Activated naive CD4-positive, alpha-beta T cell treated with anti-CD3 and anti-CD28 coated beads, Interleukin-2, amount 10 ng/mL, durations not matched to agents 7 days and 5 days (primary cell): ENCODE measurements around the gene C1QTNF7.

ENCODE experiments used
- CTCF ChIA-PET: fragments of 350-600 bp; sonication (Branson Sonifier 250); formaldehyde crosslinking; loops from one replicate; lab custom pipeline; 2021; ENCODE audit warnings: antibody characterized with exemption; lab: Charles Lee
- DNase-seq: peaks from one replicate; pipeline ENCODE4 v3.0.0-alpha.2; 2020
- H3K27ac Mint-ChIP-seq: one replicate; pipeline ENCODE4 v1.8.0; 2021; ENCODE audit warnings: mild to moderate bottlenecking, moderate library complexity, mixed read lengths
- H3K27me3 Mint-ChIP-seq: one replicate; pipeline ENCODE4 v1.8.0; 2021; ENCODE audit warnings: mild to moderate bottlenecking, mixed read lengths
- H3K36me3 Mint-ChIP-seq: one replicate; pipeline ENCODE4 v1.8.0; 2021; ENCODE audit warnings: mixed read lengths
- H3K4me1 Mint-ChIP-seq: one replicate; pipeline ENCODE4 v1.8.0; 2021; ENCODE audit warnings: mixed read lengths
- H3K4me3 Mint-ChIP-seq: one replicate; pipeline ENCODE4 v1.8.0; 2021; ENCODE audit warnings: mild to moderate bottlenecking, moderate library complexity, mixed read lengths
- H3K9me3 Mint-ChIP-seq: one replicate; pipeline ENCODE4 v1.8.0; 2021; ENCODE audit warnings: mixed read lengths

Gene C1QTNF7

DNA sequence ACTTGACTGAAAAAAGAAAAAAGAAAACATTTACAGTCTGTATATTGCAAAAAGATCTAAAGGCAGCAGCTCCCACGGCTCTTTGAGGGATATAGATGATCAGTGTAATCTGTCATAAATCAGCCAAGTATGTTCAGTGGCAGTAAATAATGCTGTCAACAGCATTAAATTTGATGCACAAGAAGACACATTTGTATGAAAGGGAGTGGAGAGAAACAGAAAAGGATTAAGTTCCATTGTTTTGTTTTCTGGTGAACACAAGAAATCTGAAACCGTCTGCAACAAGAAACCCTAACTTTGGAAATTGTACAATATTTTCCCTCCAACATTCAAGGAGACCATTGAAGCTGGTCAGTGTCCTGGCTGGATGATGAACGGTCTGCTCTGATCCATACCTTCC, 27.6 kb upstream of the C1QTNF7 start:
- H3K9me3 Mint-ChIP-seq, result no peaks in the 10 kb centered on the region
- peaks cover 32% of the 10 kb centered on the region for H3K4me1 Mint-ChIP-seq
- H3K27ac Mint-ChIP-seq, result no peak overlapping the region
- CTCF ChIA-PET, result interaction anchor here (1.2 to 8.1 kb wide), 5 partner anchors 15 to 251 kb away, joined by 3 to 62 read pairs (median 20); no protein-coding TSS in a partner anchor
- DNase-seq, result no peak
- no peaks in the 10 kb centered on the region for H3K27me3 Mint-ChIP-seq
- no peak overlapping the region for H3K4me3 Mint-ChIP-seq
- H3K36me3 Mint-ChIP-seq, result no peaks in the 10 kb centered on the region

DNA sequence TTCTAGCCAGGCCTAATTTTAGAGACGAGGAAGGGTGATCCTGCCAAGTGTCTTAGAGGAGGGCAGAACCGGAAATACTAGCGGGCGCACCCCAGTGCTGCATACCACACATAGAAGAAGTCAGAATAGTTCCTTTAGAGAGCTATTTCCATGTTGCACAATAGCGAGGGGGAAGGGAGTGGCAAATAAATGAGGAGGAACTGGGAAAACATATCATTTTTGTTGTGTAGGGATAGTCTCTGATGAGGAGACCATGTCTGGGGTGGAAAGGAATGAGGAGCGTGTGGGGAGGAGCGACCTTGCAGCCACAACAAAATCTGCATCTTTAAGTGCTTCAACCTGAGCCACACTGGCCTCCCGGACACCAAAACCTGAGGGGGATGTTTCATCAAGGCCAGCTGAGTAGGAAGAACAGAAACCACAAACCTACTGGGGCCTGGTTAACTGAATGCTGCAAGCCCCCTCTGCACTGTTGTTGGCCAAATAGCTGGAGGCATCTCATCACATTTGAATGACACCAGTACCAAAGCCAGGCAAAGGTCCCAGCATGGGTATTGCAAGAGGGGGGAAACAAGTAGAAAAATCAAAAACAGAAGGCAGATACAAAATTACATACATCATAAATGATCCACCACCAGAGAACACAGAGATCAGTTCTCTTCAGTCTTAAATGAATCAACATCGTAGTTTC, 26.7 kb upstream of the C1QTNF7 start:
- Mint-ChIP-seq H3K9me3 (no peaks in the 10 kb centered on the region), H3K27me3 (peaks cover 3% of the 10 kb centered on the region), H3K27ac (peak overlapping the region; percentile 85), H3K4me3 (peak overlapping the region; percentile 51), H3K4me1 (peaks cover 32% of the 10 kb centered on the region), H3K36me3 (no peaks in the 10 kb centered on the region)
- CTCF ChIA-PET, result interaction anchor here (1.1 to 8.1 kb wide), 3 partner anchors 24 to 164 kb away, joined by 3 to 62 read pairs (median 60); no protein-coding TSS in a partner anchor
- DNase-seq, result peak; percentile 59

DNA sequence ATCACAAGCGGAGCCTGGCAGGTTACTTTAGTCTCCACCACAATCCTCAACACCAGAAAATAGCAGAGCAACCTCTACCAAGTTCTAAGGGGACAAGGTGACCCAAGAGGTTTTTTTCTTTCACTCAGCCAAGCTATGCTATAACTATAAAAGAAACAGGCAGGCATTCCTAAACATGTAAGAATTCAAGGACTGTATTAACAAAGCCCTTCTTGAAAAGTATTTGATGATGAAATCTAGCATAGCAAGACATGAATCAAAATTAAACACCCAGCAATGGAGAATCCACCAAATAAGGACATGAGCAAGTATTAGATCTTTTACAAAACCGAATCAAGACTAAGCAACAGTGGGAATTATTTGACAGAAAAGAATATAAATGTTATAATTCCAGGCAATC, 25.7 kb upstream of the C1QTNF7 start:
- Mint-ChIP-seq H3K9me3 (no peaks in the 10 kb centered on the region), H3K4me1 (peaks cover 32% of the 10 kb centered on the region), H3K36me3 (no peaks in the 10 kb centered on the region), H3K4me3 (no peak overlapping the region), H3K27ac (peak overlapping the region; percentile 85), H3K27me3 (peaks cover 3% of the 10 kb centered on the region)
- CTCF ChIA-PET, result interaction anchor here (6.8 to 8.1 kb wide), 2 partner anchors 54 to 165 kb away, joined by 60 to 62 read pairs; no protein-coding TSS in a partner anchor
- DNase-seq, result no peak

DNA sequence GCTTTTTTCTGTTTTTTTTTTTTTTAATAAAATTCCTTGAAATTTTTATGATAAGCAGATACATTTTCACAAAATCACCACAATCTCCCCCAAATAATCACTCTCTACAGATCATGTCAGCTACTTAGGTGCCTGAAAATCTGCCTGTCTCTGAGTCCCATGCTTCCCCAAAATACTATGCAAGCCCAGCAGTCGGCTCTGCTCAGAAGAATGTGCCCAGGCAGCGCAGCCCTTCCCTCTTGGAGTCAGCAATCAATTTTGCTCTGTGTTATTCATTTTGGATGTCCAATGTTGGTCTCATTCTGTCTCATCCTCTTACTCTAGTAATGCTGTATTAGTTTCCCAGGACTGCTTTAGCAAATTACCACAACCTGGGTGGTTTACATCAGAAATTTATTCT, 24.9 kb upstream of the C1QTNF7 start:
- Mint-ChIP-seq H3K4me3 (no peak overlapping the region), H3K36me3 (no peaks in the 10 kb centered on the region), H3K4me1 (peaks cover 32% of the 10 kb centered on the region), H3K27me3 (peaks cover 3% of the 10 kb centered on the region), H3K27ac (no peak overlapping the region), H3K9me3 (no peaks in the 10 kb centered on the region)
- no peak for DNase-seq
- CTCF ChIA-PET, result no interaction called here

DNA sequence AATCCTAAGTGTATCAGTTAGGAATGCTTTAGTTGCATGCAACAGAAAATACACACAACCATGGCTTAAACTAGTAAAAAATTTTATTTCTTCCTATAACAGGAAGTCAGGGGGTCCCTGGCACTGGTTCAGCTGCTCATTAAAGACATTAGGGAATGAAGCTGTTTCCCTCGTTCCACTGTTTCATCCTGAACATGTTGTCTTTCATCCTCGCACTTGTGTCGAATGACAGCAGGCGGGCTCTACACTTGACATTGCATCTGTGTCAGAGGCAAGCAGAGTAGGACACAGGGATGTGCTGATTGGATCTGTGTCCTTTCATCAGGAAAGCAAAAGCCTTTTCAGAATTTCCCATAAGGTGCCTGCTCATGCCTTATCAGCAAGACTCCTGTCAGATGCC, 22.8 kb upstream of the C1QTNF7 start:
- H3K9me3 Mint-ChIP-seq, result no peaks in the 10 kb centered on the region
- H3K4me3 Mint-ChIP-seq, result no peak overlapping the region
- H3K27me3 Mint-ChIP-seq, result peaks cover 3% of the 10 kb centered on the region
- CTCF ChIA-PET, result interaction anchor here (1.1 kb wide), 1 partner anchor 8 kb away, joined by 3 read pairs; no protein-coding TSS in a partner anchor
- H3K27ac Mint-ChIP-seq, result no peak overlapping the region
- DNase-seq, result no peak
- H3K36me3 Mint-ChIP-seq, result no peaks in the 10 kb centered on the region
- peaks cover 32% of the 10 kb centered on the region for H3K4me1 Mint-ChIP-seq

DNA sequence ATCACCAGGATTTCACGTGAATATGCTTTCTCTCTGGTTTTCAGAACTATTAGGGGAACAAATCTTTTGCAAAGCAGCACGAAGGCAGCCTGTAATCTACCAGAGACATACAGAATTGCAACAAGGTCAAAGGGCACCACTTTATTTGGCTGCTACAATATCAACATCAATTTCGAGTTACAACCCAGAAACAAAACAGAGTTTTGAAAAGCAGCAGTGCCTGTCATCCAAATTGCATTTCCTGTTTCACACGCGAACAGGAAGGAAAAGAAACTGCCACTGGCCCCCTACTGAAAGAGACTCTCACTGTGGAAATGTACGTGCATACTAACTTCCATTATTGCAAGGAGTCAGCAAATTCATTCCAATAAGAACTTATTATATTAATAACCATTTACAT, 17.1 kb upstream of the C1QTNF7 start:
- Mint-ChIP-seq H3K9me3 (no peaks in the 10 kb centered on the region), H3K27ac (peak overlapping the region; percentile 76), H3K4me1 (peaks cover 40% of the 10 kb centered on the region), H3K4me3 (peak overlapping the region; percentile 11), H3K27me3 (peaks cover 1% of the 10 kb centered on the region), H3K36me3 (no peaks in the 10 kb centered on the region)
- DNase-seq, result peak; percentile 44
- CTCF ChIA-PET, result interaction anchor here (1.5 kb wide), 1 partner anchor 15 kb away, joined by 3 read pairs; no protein-coding TSS in a partner anchor

DNA sequence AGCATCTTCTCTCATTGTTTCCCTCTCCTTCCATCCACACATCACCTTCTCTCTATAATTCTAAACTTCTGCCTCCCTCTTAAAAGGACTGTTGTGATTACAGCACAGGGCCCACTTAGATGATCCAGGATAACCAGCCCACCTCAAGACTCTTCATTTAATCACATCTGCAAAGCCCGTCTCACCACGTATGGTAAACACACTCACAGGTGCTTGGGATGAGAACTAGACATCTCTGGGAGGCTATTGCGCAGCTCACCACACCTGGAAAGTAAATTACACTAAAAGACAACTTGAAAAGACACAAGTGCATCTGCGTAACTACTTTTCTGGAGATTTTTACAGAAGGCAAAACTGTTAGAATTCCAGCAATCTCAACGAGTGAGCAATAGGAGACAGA, 15.4 kb upstream of the C1QTNF7 start:
- no peaks in the 10 kb centered on the region for H3K27me3 Mint-ChIP-seq
- no peaks in the 10 kb centered on the region for H3K36me3 Mint-ChIP-seq
- H3K9me3 Mint-ChIP-seq, result no peaks in the 10 kb centered on the region
- H3K4me1 Mint-ChIP-seq, result peaks cover 40% of the 10 kb centered on the region
- H3K27ac Mint-ChIP-seq, result no peak overlapping the region
- H3K4me3 Mint-ChIP-seq, result no peak overlapping the region
- CTCF ChIA-PET, result interaction anchor here (0.9 to 1.5 kb wide), 2 partner anchors 16 to 46 kb away, joined by 3 read pairs; no protein-coding TSS in a partner anchor
- DNase-seq, result no peak

DNA sequence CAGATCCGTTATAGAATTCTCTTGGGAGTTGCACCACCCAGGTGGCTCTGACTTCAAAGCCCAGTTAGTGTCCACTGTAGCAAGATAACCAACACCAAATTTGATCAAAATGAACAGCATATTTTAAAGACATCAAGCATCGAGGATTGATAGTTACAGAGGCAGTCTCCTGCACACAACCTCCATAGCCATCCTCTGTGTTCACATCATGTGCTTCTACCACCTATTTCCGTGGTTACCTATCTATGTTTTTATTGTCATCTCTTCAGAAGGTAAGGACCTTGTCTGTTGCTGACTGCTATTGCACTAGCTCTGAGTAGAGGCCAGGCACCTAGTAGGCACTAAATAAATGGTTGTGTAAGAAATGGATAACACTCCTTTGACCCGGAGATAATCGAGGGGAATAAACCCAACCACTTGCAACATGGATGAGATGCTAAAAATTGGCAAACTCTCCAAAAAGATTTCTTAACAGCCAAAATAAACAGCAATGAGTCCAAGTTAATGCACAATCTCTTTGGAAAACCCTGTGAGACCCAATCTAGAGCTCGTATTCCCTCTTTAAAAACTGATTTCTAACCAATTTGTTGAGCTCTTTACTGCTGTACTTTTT, 14.7 kb upstream of the C1QTNF7 start:
- H3K4me3 Mint-ChIP-seq, result no peak overlapping the region
- no peaks in the 10 kb centered on the region for H3K9me3 Mint-ChIP-seq
- H3K36me3 Mint-ChIP-seq, result no peaks in the 10 kb centered on the region
- DNase-seq, result no peak
- no peak overlapping the region for H3K27ac Mint-ChIP-seq
- no peaks in the 10 kb centered on the region for H3K27me3 Mint-ChIP-seq
- CTCF ChIA-PET, result interaction anchor here (1.4 kb wide), 1 partner anchor 9 kb away, joined by 3 read pairs; no protein-coding TSS in a partner anchor
- peaks cover 40% of the 10 kb centered on the region for H3K4me1 Mint-ChIP-seq

DNA sequence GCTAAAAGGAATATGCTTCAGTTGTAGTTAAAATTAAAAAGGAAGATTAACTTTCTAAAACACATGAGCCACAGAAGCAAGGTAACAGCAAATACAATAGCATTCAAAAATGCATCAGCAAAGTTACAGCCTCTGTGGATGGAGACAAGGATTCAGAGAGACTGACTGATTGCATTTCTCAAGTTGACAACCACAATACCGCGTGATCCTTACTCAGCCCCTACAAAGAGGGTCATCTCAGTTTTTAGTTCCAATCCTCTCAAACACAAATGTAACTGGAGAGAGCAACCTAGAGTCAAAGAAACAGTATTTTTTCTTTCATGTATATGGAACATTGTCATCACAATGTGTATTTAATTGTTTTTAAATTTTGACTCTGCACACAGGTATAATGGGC, 14.2 kb upstream of the C1QTNF7 start:
- Mint-ChIP-seq H3K27ac (no peak overlapping the region), H3K27me3 (no peaks in the 10 kb centered on the region), H3K36me3 (no peaks in the 10 kb centered on the region), H3K4me3 (no peak overlapping the region), H3K9me3 (no peaks in the 10 kb centered on the region), H3K4me1 (peaks cover 40% of the 10 kb centered on the region)
- no peak for DNase-seq
- CTCF ChIA-PET, result interaction anchor here (0.9 to 1.4 kb wide), 2 partner anchors 10 to 44 kb away, joined by 3 read pairs; no protein-coding TSS in a partner anchor

DNA sequence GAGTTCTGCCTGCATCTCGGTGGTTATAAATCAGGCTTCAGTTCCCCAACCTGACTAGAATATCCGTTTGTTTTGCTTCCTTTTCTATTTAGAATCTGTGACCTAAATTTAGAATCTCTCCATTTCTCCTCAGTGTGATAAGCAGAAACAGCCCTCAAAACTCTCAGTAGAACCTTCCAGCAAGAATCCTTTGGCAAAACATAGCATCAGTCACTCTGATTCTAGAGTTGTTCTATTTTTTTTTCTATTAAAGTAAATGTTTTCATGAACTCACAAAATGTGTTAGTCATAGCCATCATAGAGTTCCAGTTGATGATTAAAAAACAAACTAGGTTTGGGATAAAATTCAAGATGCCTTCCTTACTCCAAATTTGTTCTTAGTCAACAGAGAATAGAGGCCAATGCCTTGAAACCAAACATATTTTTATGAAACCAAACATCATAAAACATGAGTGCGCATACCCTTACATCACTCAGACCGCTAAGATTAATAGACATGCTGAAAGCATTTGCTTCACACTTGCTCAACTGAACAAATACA, 13.2 kb upstream of the C1QTNF7 start:
- Mint-ChIP-seq H3K27me3 (no peaks in the 10 kb centered on the region), H3K27ac (no peak overlapping the region), H3K4me1 (peaks cover 40% of the 10 kb centered on the region), H3K9me3 (no peaks in the 10 kb centered on the region), H3K4me3 (no peak overlapping the region), H3K36me3 (no peaks in the 10 kb centered on the region)
- no peak for DNase-seq
- CTCF ChIA-PET, result interaction anchor here (0.9 to 1.4 kb wide), 3 partner anchors 11 to 43 kb away, joined by 3 to 4 read pairs (median 3); no protein-coding TSS in a partner anchor

DNA sequence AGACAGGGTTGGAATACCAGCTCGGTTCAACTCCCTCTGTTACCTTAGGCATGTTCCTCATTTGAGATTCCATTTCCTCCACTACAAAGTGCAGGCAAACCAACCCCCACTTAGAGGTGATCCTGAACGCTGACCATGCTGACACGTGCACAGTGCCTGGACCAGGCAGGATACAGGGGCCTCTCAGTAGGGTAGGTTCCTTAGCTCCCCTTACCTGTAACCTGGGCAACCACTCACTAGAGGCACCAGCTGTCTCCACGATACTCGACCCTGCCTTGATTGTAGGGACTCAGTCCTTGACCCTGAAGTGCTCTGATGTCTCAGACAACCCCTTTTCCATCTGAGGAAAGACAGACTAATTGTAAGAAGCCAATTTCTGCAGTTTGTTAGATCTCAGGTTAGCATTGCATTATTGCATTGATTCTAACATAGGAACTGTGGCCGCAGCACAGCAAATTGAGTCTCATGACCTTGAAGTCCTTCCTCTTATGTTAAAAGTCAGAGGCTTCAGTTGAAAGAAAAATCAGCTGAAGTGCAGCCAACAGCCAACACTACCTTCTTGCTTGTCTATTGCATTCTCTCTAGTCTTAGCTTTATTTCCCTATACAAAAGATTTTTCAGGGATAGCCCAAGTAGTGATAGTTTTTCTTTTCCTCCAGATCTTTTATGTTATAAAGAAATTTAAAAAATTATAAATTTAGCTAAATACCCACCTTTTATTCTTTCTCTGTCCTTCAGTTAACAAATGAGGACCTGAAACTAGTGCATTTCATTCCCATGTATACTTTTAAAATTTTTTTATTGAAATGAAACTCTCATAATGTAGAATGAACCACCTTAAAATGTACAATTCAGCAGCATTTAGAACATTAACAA, 11.2 kb upstream of the C1QTNF7 start:
- no peaks in the 10 kb centered on the region for H3K9me3 Mint-ChIP-seq
- H3K4me1 Mint-ChIP-seq, result peaks cover 24% of the 10 kb centered on the region
- H3K36me3 Mint-ChIP-seq, result no peaks in the 10 kb centered on the region
- H3K27ac Mint-ChIP-seq, result no peak overlapping the region
- no peaks in the 10 kb centered on the region for H3K27me3 Mint-ChIP-seq
- DNase-seq, result no peak
- CTCF ChIA-PET, result interaction anchor here (0.9 to 1.1 kb wide), 2 partner anchors 19 to 20 kb away, joined by 4 read pairs; no protein-coding TSS in a partner anchor
- no peak overlapping the region for H3K4me3 Mint-ChIP-seq

DNA sequence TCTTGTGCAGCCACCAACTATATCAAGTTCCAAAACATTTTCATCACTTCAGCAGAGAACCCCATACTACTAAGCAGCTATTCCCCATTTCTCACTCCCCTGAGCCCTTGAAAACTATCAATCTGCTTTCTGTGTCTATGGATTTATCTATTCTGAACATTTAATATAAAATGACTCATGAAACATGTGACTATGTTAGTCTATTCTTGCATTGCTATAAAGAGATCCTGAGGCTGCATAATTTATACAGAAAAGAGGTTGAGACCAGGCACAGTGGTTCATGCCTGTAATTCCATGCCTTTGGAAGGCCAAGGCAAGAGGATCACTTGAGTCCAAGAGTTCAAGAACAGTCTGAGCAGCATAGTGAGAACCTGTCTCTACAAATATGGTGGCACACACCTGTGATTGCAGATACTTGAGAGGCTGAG, 10.6 kb upstream of the C1QTNF7 start:
- no peaks in the 10 kb centered on the region for H3K27me3 Mint-ChIP-seq
- no peaks in the 10 kb centered on the region for H3K36me3 Mint-ChIP-seq
- no peak overlapping the region for H3K27ac Mint-ChIP-seq
- CTCF ChIA-PET, result interaction anchor here (1.1 kb wide), 1 partner anchor 21 kb away, joined by 4 read pairs; no protein-coding TSS in a partner anchor
- peaks cover 20% of the 10 kb centered on the region for H3K4me1 Mint-ChIP-seq
- H3K9me3 Mint-ChIP-seq, result no peaks in the 10 kb centered on the region
- no peak overlapping the region for H3K4me3 Mint-ChIP-seq
- no peak for DNase-seq

DNA sequence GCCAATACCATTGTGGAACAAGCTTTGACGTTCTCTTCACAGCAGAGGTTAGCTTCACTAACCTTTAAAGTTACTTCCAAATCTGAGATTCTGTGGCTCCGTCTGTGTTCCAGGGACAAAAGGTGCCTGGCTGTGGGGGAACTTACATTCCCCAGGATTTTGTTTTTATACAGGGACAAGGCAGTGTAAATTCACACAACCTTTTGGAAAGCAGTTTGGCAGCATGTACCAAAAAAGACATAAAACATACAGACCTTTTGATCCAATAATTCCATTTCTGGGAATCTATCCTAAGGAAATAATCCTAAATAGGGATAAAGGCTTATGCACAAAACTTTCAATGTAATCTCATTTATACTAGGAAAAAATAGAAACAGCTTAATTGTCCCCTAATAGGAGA, 8.9 kb upstream of the C1QTNF7 start:
- no peaks in the 10 kb centered on the region for H3K9me3 Mint-ChIP-seq
- H3K4me3 Mint-ChIP-seq, result no peak overlapping the region
- H3K27me3 Mint-ChIP-seq, result no peaks in the 10 kb centered on the region
- peaks cover 6% of the 10 kb centered on the region for H3K4me1 Mint-ChIP-seq
- no peak overlapping the region for H3K27ac Mint-ChIP-seq
- no peaks in the 10 kb centered on the region for H3K36me3 Mint-ChIP-seq
- CTCF ChIA-PET, result no interaction called here
- no peak for DNase-seq
